Brain microvascular endothelial cell (primary cell): ENCODE data around the gene TRIML2.

Source experiments
- DNase-seq: peaks from one replicate; pipeline ENCODE4 v3.0.0-alpha.2; 2020
- H3K27ac ChIP-seq: fragments of 250-450 bp; sonication (Bioruptor Pico); 2 replicates; pipeline ENCODE4 v1.5.1; 2020; ENCODE audit warnings: mild to moderate bottlenecking, moderate library complexity
- H3K27me3 ChIP-seq: fragments of 250-450 bp; sonication (Bioruptor Pico); replicated peaks from 2 replicates; pipeline ENCODE4 v1.5.1; 2020; ENCODE audit warnings: mild to moderate bottlenecking
- H3K36me3 ChIP-seq: fragments of 250-450 bp; sonication (Bioruptor Pico); replicated peaks from 2 replicates; pipeline ENCODE4 v1.5.1; 2020; ENCODE audit warnings: mild to moderate bottlenecking
- H3K4me3 ChIP-seq: 2 replicates; pipeline ENCODE4 v1.5.1; 2011; ENCODE audit warnings: low read depth, mild to moderate bottlenecking, control low read depth, low read length, moderate library complexity
- CTCF ChIP-seq: IDR thresholded peaks from 2 replicates; pipeline ENCODE4 v1.5.1; 2011; ENCODE audit warnings: low read depth, mild to moderate bottlenecking, moderate library complexity, low read length, control low read depth, inconsistent platforms; ENCODE audit errors: missing control alignments
- in situ Hi-C: cut with HindIII; loops from 2 replicates; pipeline ENCODE4 v1.10.0; 2017; ENCODE audit warnings: low sequenced_read_pairs, low pct_ligation_motif_present

The TRIML2 gene

GRCh38 chr4:188106454-188106853 lies 2.9 kb downstream of the TRIML2 start:
- TF ChIP-seq CTCF: no peak
- in situ Hi-C loops: no loop called here
- no peak overlapping the region for H3K4me3 ChIP-seq
- no peak for DNase-seq
- H3K36me3 ChIP-seq: no peaks in the 10 kb centered on the region
- no peaks in the 10 kb centered on the region for H3K27me3 ChIP-seq
- no peak overlapping the region for H3K27ac ChIP-seq

GRCh38 chr4:188092824-188093223 lies 16.6 kb downstream of the TRIML2 start:
- H3K27ac ChIP-seq: no peak overlapping the region
- H3K27me3 ChIP-seq: no peaks in the 10 kb centered on the region
- DNase-seq: no peak
- in situ Hi-C loops: no loop called here
- no peak overlapping the region for H3K4me3 ChIP-seq
- TF ChIP-seq CTCF: no peak
- no peaks in the 10 kb centered on the region for H3K36me3 ChIP-seq

- H3K27me3 ChIP-seq: no peaks in the 10 kb centered on the region
- no peak overlapping the region for H3K27ac ChIP-seq
- in situ Hi-C loops: no loop called here
- no peak for DNase-seq
- no peak overlapping the region for H3K4me3 ChIP-seq
- no peak for TF ChIP-seq CTCF
- H3K36me3 ChIP-seq: no peaks in the 10 kb centered on the region
Measured at GRCh38 chr4:188086858-188087257, 22.5 kb downstream of the TRIML2 start.

GRCh38 chr4:188082796-188083195 lies 26.6 kb downstream of the TRIML2 start:
- no peak overlapping the region for H3K4me3 ChIP-seq
- H3K27me3 ChIP-seq: no peaks in the 10 kb centered on the region
- H3K27ac ChIP-seq: no peak overlapping the region
- in situ Hi-C loops: no loop called here
- no peak for DNase-seq
- TF ChIP-seq CTCF: no peak
- H3K36me3 ChIP-seq: no peaks in the 10 kb centered on the region

- no peak for TF ChIP-seq CTCF
- in situ Hi-C loops: no loop called here
- H3K27ac ChIP-seq: no peak overlapping the region
- DNase-seq: no peak
- H3K4me3 ChIP-seq: no peak overlapping the region
- no peaks in the 10 kb centered on the region for H3K27me3 ChIP-seq
- no peaks in the 10 kb centered on the region for H3K36me3 ChIP-seq
Measured at GRCh38 chr4:188078116-188078515, 31.3 kb downstream of the TRIML2 start.

- no peak overlapping the region for H3K27ac ChIP-seq
- in situ Hi-C loops: no loop called here
- DNase-seq: no peak
- TF ChIP-seq CTCF: no peak
- H3K4me3 ChIP-seq: no peak overlapping the region
- H3K36me3 ChIP-seq: no peaks in the 10 kb centered on the region
- H3K27me3 ChIP-seq: no peaks in the 10 kb centered on the region
Measured at GRCh38 chr4:188076169-188076568, 33.2 kb downstream of the TRIML2 start.
